ENCODE results near the gene PLXNB1. TPM values are rescaled to one million over a fixed set of nuclear protein-coding genes. Genes with fewer than 3 reads are reported as not detected.

PLXNB1 gene
- total RNA-seq, 2 donors from 2014 or later: 175 to 216 TPM

GRCh38 chr3:48413611-48414010, 16.3 kb downstream of the PLXNB1 start:
- Histone ChIP-seq H3K27me3 (ENCODE audit: control insufficient read depth, insufficient read depth, low read length, poor library complexity, severe bottlenecking) (no peaks in the 10 kb centered on the region), H3K27ac (ENCODE audit: low read depth, low read length) (no peak overlapping the region), H3K4me1 (ENCODE audit: control insufficient read depth, insufficient read depth, low read length) (no peaks in the 10 kb centered on the region), H3K36me3 (ENCODE audit: control insufficient read depth, insufficient read depth, low read length) (peaks cover 73% of the 10 kb centered on the region), H3K9ac (ENCODE audit: extremely low read depth, low read length, poor library complexity, severe bottlenecking) (no peak overlapping the region), H3K4me3 (ENCODE audit: low read length) (no peak overlapping the region), H3K9me3 (ENCODE audit: control insufficient read depth, low read length) (no peaks in the 10 kb centered on the region)
- H3K4me1 Mint-ChIP-seq: no peaks in the 10 kb centered on the region
- WGBS, 2 experiments (ENCODE audit: insufficient coverage in 1 of 2, insufficient read length in 1 of 2): 95 to 96% methylated on average over 9 to 14 of the region's 14 CpGs
- no peaks in the 10 kb centered on the region for H3K9me3 Mint-ChIP-seq
- H3K27me3 Mint-ChIP-seq (ENCODE audit: insufficient read depth): no peaks in the 10 kb centered on the region
- no peak overlapping the region for H3K4me3 Mint-ChIP-seq
- H3K27ac Mint-ChIP-seq: no peak overlapping the region
- H3K36me3 Mint-ChIP-seq (ENCODE audit: low read depth): peaks cover 76% of the 10 kb centered on the region
- no peak for DNase-seq
- no peak for TF ChIP-seq CTCF (conservative IDR thresholded peaks at IDR 0.05)

- Histone ChIP-seq H3K36me3 (ENCODE audit: control insufficient read depth, insufficient read depth, low read length) (peaks cover 77% of the 10 kb centered on the region), H3K4me3 (ENCODE audit: low read length) (no peak overlapping the region), H3K9ac (ENCODE audit: extremely low read depth, low read length, poor library complexity, severe bottlenecking) (no peak overlapping the region), H3K27me3 (ENCODE audit: control insufficient read depth, insufficient read depth, low read length, poor library complexity, severe bottlenecking) (no peaks in the 10 kb centered on the region), H3K4me1 (ENCODE audit: control insufficient read depth, insufficient read depth, low read length) (no peaks in the 10 kb centered on the region), H3K9me3 (ENCODE audit: control insufficient read depth, low read length) (no peaks in the 10 kb centered on the region), H3K27ac (ENCODE audit: low read depth, low read length) (no peak overlapping the region)
- no peak overlapping the region for H3K4me3 Mint-ChIP-seq
- no peaks in the 10 kb centered on the region for H3K9me3 Mint-ChIP-seq
- no peaks in the 10 kb centered on the region for H3K27me3 Mint-ChIP-seq (ENCODE audit: insufficient read depth)
- no peak overlapping the region for H3K27ac Mint-ChIP-seq
- DNase-seq: no peak
- WGBS, 2 experiments (ENCODE audit: insufficient coverage in 1 of 2, insufficient read length in 1 of 2): 94 to 98% methylated on average over 6 to 8 of the region's 8 CpGs
- peaks cover 75% of the 10 kb centered on the region for H3K36me3 Mint-ChIP-seq (ENCODE audit: low read depth)
- H3K4me1 Mint-ChIP-seq: no peaks in the 10 kb centered on the region
- TF ChIP-seq CTCF (conservative IDR thresholded peaks at IDR 0.05): no peak
Measured at GRCh38 chr3:48413086-48413485, 16.8 kb downstream of the PLXNB1 start.

- Histone ChIP-seq H3K9me3 (ENCODE audit: control insufficient read depth, low read length) (no peaks in the 10 kb centered on the region), H3K4me1 (ENCODE audit: control insufficient read depth, insufficient read depth, low read length) (no peaks in the 10 kb centered on the region), H3K27me3 (ENCODE audit: control insufficient read depth, insufficient read depth, low read length, poor library complexity, severe bottlenecking) (no peaks in the 10 kb centered on the region), H3K4me3 (ENCODE audit: low read length) (no peak overlapping the region), H3K27ac (ENCODE audit: low read depth, low read length) (no peak overlapping the region), H3K9ac (ENCODE audit: extremely low read depth, low read length, poor library complexity, severe bottlenecking) (no peak overlapping the region), H3K36me3 (ENCODE audit: control insufficient read depth, insufficient read depth, low read length) (peaks cover 81% of the 10 kb centered on the region)
- no peaks in the 10 kb centered on the region for H3K4me1 Mint-ChIP-seq
- H3K4me3 Mint-ChIP-seq: no peak overlapping the region
- no peak for TF ChIP-seq CTCF (conservative IDR thresholded peaks at IDR 0.05)
- H3K27ac Mint-ChIP-seq: no peak overlapping the region
- no peaks in the 10 kb centered on the region for H3K27me3 Mint-ChIP-seq (ENCODE audit: insufficient read depth)
- H3K9me3 Mint-ChIP-seq: no peaks in the 10 kb centered on the region
- H3K36me3 Mint-ChIP-seq (ENCODE audit: low read depth): peaks cover 81% of the 10 kb centered on the region
- DNase-seq: no peak
- WGBS, 2 experiments (ENCODE audit: insufficient coverage in 1 of 2, insufficient read length in 1 of 2): 93 to 97% methylated on average over 16 to 19 of the region's 19 CpGs
Measured at GRCh38 chr3:48412375-48413001, 17.4 kb downstream of the PLXNB1 start.

All from endodermal cell (in vitro differentiated cells).